Prostate gland (tissue), 2 donors: ENCODE results near the gene FANCI. TPM values are rescaled to one million over a fixed set of nuclear protein-coding genes. Genes with fewer than 3 reads are reported as not detected.

Source experiments
- DNase-seq: peaks from one replicate; pipeline ENCODE4 v3.0.0-alpha.2; 2019; ENCODE audit warnings: low spot score
- H3K27ac ChIP-seq, 2 donors: fragments of 200-600 bp; sonication (generic); 2 replicates each; pipeline ENCODE4 v1.5.1; 2017 to 2019
- H3K27me3 ChIP-seq: fragments of 200-600 bp; sonication (generic); replicated peaks from 2 replicates; pipeline ENCODE4 v1.5.1; 2019; ENCODE audit not compliant: insufficient read depth
- H3K36me3 ChIP-seq, 2 donors: fragments of 200-600 bp; sonication (generic); 1 replicate in 1 of 2; 2 replicates in 1 of 2; pipeline versions ENCODE4 v1.5.1 to v1.8.1; 2017 to 2019
- H3K4me1 ChIP-seq: fragments of 200-600 bp; sonication (generic); replicated peaks from 2 replicates; pipeline ENCODE4 v1.5.1; 2019
- H3K4me3 ChIP-seq, 2 donors: fragments of 200-600 bp; sonication (generic); 2 replicates each; pipeline ENCODE4 v1.5.1; 2017 to 2019
- H3K9me3 ChIP-seq: fragments of 200-600 bp; sonication (generic); 2 replicates; pipeline ENCODE4 v1.5.1; 2017
- CTCF ChIP-seq, 4 experiments: fragments of 200-600 bp in 2 of 4; fragments of 450-650 bp in 2 of 4; sonication (generic) in 2 of 4; IDR thresholded peaks; 1 replicate in 3 of 4; 2 replicates in 1 of 4; pipeline ENCODE4 v1.5.1; 2016 to 2019; ENCODE audit warnings: antibody characterized with exemption in 4 of 4, mild to moderate bottlenecking in 2 of 4, moderate library complexity in 2 of 4
- POLR2A ChIP-seq: fragments of 450-650 bp; IDR thresholded peaks from one replicate; pipeline ENCODE4 v1.6.1; 2016; ENCODE audit warnings: antibody characterized with exemption, mild to moderate bottlenecking
- POLR2AphosphoS5 ChIP-seq: sonication (generic); formaldehyde crosslinking; IDR thresholded peaks from one replicate; pipeline ENCODE4 v1.6.1; 2017; ENCODE audit warnings: antibody characterized with exemption
- WGBS: methylation state at CpG from one replicate; pipeline ENCODE4 v1.1.5; 2018; 5-methylcytosine and 5-hydroxymethylcytosine counted together
- intact Hi-C: fragments of 100-400 bp; cut with DNase I; formaldehyde crosslinking; loops from one replicate; pipeline ENCODE4 v1.14.2; 2022
- total RNA-seq, 2 donors: library from RNA; depleted of rRNA; stranded (reverse); fragments of >200 nt; gene quantifications; one replicate each; pipeline ENCODE4 v1.1.0, GENCODE V29; 2016

FANCI gene
- total RNA-seq, 2 donors from 2014 or later = 7.8 to 22.7 TPM

GRCh38 chr15:89358755-89359439, 115.1 kb downstream of the FANCI start:
- Histone ChIP-seq H3K36me3 (no peaks in the 10 kb centered on the region), H3K27ac (no peak overlapping the region), H3K27me3 (peaks cover 47% of the 10 kb centered on the region), H3K4me3 (peak overlapping the region; percentile 17 to 21), H3K4me1 (peaks cover 5% of the 10 kb centered on the region), H3K9me3 (no peaks in the 10 kb centered on the region)
- peak; percentile 40 for TF ChIP-seq POLR2AphosphoS5
- TF ChIP-seq CTCF (IDR thresholded peaks at IDR 0.05) = peak; percentile 97 to 100 (median 98)
- no peak for TF ChIP-seq POLR2A
- peak; percentile 57 for DNase-seq
- intact Hi-C loops = loop anchor here (1.0 to 10.0 kb wide), 2 partner anchors 72 to 196 kb away; no protein-coding TSS in a partner anchor
- WGBS = 3% methylated on average over 60 of the region's 68 CpGs

GRCh38 chr15:89359471-89360293, 115.9 kb downstream of the FANCI start:
- no peak for DNase-seq
- Histone ChIP-seq H3K27me3 (peaks cover 55% of the 10 kb centered on the region), H3K36me3 (no peaks in the 10 kb centered on the region), H3K4me3 (no peak overlapping the region), H3K9me3 (no peaks in the 10 kb centered on the region), H3K4me1 (peaks cover 5% of the 10 kb centered on the region), H3K27ac (no peak overlapping the region)
- intact Hi-C loops = loop anchor here (10.0 kb wide), 1 partner anchor 195 kb away; no protein-coding TSS in a partner anchor
- 8% methylated on average over 32 of the region's 32 CpGs for WGBS
- no peak for TF ChIP-seq POLR2A
- TF ChIP-seq POLR2AphosphoS5 = no peak
- no peak for TF ChIP-seq CTCF (IDR thresholded peaks at IDR 0.05)

GRCh38 chr15:89360294-89360971, 116.7 kb downstream of the FANCI start:
- intact Hi-C loops = no loop called here
- WGBS = 4% methylated on average over 30 of the region's 31 CpGs

DNA sequence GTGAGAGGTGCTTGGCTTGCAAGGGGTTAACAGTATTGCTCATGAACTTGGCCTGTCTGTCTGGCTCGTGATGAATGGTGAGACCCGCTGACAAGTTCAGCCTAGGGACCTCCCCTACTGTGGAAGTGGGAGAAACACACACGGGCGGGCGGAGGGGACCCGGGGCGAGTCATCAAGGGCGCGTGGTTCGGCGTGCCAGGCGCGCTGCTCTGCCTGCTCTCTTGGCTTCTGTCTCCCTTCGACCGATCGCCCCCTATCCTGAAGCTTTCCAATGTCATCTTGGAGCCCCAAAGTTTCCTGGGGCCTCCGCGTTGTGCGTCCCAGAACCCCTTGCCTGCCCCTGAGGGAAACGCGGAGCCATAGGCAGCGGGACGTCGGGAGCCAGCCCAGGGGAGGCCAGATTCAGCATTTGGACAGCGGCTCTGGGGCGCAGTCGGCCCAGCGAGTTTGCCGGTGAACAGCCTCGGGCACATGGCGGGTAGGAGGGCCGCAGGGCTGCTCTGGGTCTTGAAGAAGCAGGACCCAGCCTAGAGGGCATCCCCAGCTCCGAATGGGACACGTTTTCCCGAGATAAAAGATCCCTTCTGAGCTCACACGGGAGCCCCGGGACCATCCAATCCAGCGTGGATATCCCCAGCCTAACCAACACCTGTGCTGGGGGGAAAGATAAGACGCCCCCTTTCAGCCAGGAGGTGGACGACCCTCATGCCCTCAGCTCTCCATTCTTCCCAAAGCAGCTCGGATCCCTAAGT, 117.8 kb downstream of the FANCI start:
- DNase-seq = peak; percentile 40
- H3K9me3 ChIP-seq = no peaks in the 10 kb centered on the region
- H3K4me1 ChIP-seq = peaks cover 5% of the 10 kb centered on the region
- no peak overlapping the region for H3K4me3 ChIP-seq
- H3K27ac ChIP-seq = no peak overlapping the region
- 8% methylated on average over 36 of the region's 41 CpGs for WGBS
- TF ChIP-seq CTCF (IDR thresholded peaks at IDR 0.05) = no peak
- no peak for TF ChIP-seq POLR2A
- no peak for TF ChIP-seq POLR2AphosphoS5
- no peaks in the 10 kb centered on the region for H3K36me3 ChIP-seq
- intact Hi-C loops = no loop called here
- peaks cover 66% of the 10 kb centered on the region for H3K27me3 ChIP-seq

More at GRCh38 chr15:89360294-89360971, 116.7 kb downstream of the FANCI start:
- Histone ChIP-seq H3K4me3 (no peak overlapping the region), H3K27me3 (peaks cover 59% of the 10 kb centered on the region), H3K4me1 (peaks cover 5% of the 10 kb centered on the region), H3K9me3 (no peaks in the 10 kb centered on the region), H3K36me3 (no peaks in the 10 kb centered on the region), H3K27ac (no peak overlapping the region)
- no peak for TF ChIP-seq POLR2A
- no peak for DNase-seq
